Brain microvascular endothelial cell (primary cell): Measurements from ENCODE around the gene PRDM5.

Source experiments
- DNase-seq: peaks from one replicate; pipeline ENCODE4 v3.0.0-alpha.2; 2020
- H3K27ac ChIP-seq: fragments of 250-450 bp; sonication (Bioruptor Pico); 2 replicates; pipeline ENCODE4 v1.5.1; 2020; ENCODE audit warnings: mild to moderate bottlenecking, moderate library complexity
- H3K27me3 ChIP-seq: fragments of 250-450 bp; sonication (Bioruptor Pico); replicated peaks from 2 replicates; pipeline ENCODE4 v1.5.1; 2020; ENCODE audit warnings: mild to moderate bottlenecking
- H3K36me3 ChIP-seq: fragments of 250-450 bp; sonication (Bioruptor Pico); replicated peaks from 2 replicates; pipeline ENCODE4 v1.5.1; 2020; ENCODE audit warnings: mild to moderate bottlenecking
- H3K4me3 ChIP-seq: 2 replicates; pipeline ENCODE4 v1.5.1; 2011; ENCODE audit warnings: low read depth, mild to moderate bottlenecking, control low read depth, low read length, moderate library complexity
- CTCF ChIP-seq: IDR thresholded peaks from 2 replicates; pipeline ENCODE4 v1.5.1; 2011; ENCODE audit warnings: low read depth, mild to moderate bottlenecking, moderate library complexity, low read length, control low read depth, inconsistent platforms; ENCODE audit errors: missing control alignments
- in situ Hi-C: cut with HindIII; loops from 2 replicates; pipeline ENCODE4 v1.10.0; 2017; ENCODE audit warnings: low sequenced_read_pairs, low pct_ligation_motif_present

PRDM5 gene

GRCh38 chr4:120835342-120835741, 87.2 kb downstream of the PRDM5 start:
- Histone ChIP-seq H3K27me3 (no peaks in the 10 kb centered on the region), H3K36me3 (no peaks in the 10 kb centered on the region)
- in situ Hi-C loops = no loop called here

DNA sequence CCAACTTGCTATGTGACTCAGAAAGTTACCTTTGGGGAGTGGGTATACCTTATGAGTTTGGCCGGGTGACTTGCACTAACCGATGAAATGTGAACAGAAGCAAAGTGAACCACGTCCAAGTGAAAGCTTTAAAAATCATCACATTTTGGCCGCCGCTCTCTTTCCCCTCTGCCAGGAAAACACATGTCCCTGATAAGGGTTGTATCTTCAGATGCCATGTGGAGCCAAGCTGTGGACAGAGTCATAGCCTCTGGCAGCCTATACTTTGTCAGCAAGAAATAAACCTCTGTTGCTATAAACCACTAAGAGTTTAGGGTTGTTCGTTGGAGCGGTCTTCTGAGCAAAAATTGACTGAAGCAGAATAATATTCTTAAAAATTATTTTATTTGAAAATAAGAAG, 92.3 kb downstream of the PRDM5 start:
- no peak overlapping the region for H3K27ac ChIP-seq
- H3K36me3 ChIP-seq = no peaks in the 10 kb centered on the region
- H3K27me3 ChIP-seq = no peaks in the 10 kb centered on the region
- DNase-seq = no peak
- in situ Hi-C loops = no loop called here
- no peak for TF ChIP-seq CTCF
- no peak overlapping the region for H3K4me3 ChIP-seq

More at GRCh38 chr4:120835342-120835741, 87.2 kb downstream of the PRDM5 start:
- no peak for TF ChIP-seq CTCF
- DNase-seq = no peak
- Histone ChIP-seq H3K4me3 (no peak overlapping the region), H3K27ac (no peak overlapping the region)

DNA sequence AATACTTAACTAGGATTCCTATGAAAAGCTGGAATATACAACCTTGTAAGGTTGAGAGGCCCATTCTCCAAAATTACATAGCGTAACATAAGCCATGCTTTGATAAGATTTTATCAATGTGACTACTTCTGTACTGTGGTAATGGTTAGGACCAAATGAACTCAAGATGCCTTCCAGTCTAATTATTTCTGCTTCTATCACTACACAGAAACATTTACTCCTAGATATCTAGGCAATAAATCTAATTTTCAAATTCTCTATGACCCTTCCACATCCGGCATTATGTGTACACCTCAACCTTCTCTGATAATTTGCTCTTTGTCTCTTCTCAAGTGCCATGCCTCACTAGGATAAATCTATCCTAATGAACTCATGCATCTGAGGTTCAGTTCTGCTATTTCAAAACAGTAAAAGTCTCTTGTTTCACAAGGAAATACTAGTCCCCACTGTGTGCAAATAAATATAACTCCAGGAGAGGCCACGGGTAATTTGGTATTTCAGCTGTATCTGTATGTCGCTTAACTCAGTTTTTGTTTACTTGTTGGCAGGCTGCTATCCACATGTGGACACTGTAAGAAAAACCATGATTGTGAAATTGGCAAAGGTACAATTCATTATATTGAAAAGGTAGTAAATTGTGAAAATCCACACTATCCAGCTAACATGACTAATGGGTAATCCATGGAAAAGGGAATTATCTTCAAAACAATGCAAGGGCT, 93.3 kb downstream of the PRDM5 start:
- in situ Hi-C loops = no loop called here
- Histone ChIP-seq H3K4me3 (no peak overlapping the region), H3K36me3 (no peaks in the 10 kb centered on the region), H3K27ac (no peak overlapping the region), H3K27me3 (no peaks in the 10 kb centered on the region)
- no peak for TF ChIP-seq CTCF
- no peak for DNase-seq

DNA sequence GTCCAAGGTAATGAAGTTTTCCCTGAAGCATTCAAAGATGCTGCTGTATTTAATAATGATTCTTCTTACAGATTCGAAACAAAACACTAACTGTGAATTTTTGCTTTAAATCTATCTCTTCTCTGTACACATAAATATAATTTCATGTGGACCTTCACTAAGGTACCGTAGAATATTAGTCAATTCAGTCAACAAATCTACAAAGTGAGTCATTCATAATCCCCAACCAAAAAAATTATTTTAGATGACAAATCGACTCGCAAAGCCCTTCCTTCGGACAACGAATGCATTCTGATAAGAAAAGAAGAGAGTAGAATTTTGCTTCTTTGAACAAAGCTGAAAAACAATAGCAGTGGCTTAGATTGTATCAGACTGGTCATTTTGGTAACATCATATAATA, 95.7 kb downstream of the PRDM5 start:
- Histone ChIP-seq H3K27me3 (no peaks in the 10 kb centered on the region), H3K4me3 (no peak overlapping the region), H3K27ac (no peak overlapping the region), H3K36me3 (no peaks in the 10 kb centered on the region)
- DNase-seq = no peak
- in situ Hi-C loops = no loop called here
- TF ChIP-seq CTCF = no peak

- no peaks in the 10 kb centered on the region for H3K36me3 ChIP-seq
- no peak for TF ChIP-seq CTCF
- DNase-seq = no peak
- no peaks in the 10 kb centered on the region for H3K27me3 ChIP-seq
- no peak overlapping the region for H3K4me3 ChIP-seq
- no peak overlapping the region for H3K27ac ChIP-seq
- in situ Hi-C loops = no loop called here
Observed at GRCh38 chr4:120826449-120826848, 96.1 kb downstream of the PRDM5 start.

DNA sequence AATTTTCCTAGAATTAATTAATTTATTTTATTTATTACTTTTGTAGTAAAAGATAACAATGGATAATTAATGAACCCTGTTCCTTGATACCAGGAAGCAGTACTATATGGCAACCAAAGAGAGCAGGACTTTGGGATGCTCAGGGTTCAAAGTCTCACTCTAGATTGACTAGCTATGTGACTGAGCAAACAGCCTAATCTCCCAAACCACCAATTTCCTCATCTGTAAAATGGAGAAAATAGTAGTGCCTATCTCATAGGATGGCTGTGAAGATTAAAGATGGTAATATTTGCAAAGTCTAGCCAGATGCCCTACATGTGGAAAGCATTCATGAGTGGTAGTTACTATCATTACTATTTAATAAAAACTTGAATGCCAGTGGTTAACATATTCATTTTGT, 97.6 kb downstream of the PRDM5 start:
- DNase-seq = no peak
- Histone ChIP-seq H3K36me3 (no peaks in the 10 kb centered on the region), H3K27ac (no peak overlapping the region), H3K4me3 (no peak overlapping the region), H3K27me3 (no peaks in the 10 kb centered on the region)
- TF ChIP-seq CTCF = no peak
- in situ Hi-C loops = no loop called here
